ENCODE results near the gene TMEM43.

The TMEM43 gene

DNA sequence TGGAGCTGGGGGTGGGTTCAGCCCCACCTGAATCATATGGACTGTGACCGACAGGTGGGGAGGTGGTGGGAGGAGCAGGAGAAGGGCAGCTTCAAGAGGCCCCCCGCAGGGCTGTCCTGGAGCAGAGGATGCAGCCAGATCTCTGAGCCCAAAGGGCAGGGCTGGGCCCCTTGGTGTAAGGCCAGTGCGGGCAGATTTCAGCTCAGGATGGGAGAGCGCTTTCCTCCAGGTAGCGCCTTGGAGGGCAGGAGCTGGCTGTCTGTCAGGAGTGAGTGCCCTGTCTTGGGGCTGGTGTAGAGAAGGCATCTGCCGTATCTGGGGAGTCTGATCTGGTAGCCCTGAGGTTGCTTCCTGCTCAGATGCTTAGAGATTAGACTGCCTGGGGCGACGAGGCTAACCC is 7.3 kb downstream of the TMEM43 start:
- no peak overlapping the region for H3K4me2 ChIP-seq
- TF ChIP-seq Cebpa-rat (IDR thresholded peaks at IDR 0.05), result no peak
- peak overlapping the region in 1 of 11 experiments; percentile 29; a peak in 1 of 22 replicates for H3K9ac ChIP-seq
- peaks cover 0 to 5% (median 0%) of the 10 kb centered on the region in 11 experiments; a peak in 2 of 22 replicates for H3K9me3 ChIP-seq (replicated peaks in 1 of 11)
- peaks cover 16 to 84% (median 56%) of the 10 kb centered on the region in 11 experiments; a peak in 21 of 22 replicates for H4K20me1 ChIP-seq
- H3K27ac ChIP-seq, result no peak overlapping the region
- H3K36me3 ChIP-seq, result peaks cover 97 to 100% (median 99%) of the 10 kb centered on the region in 11 experiments
- H3K4me3 ChIP-seq, result no peak overlapping the region
- peaks cover 0 to 14% (median 12%) of the 10 kb centered on the region in 10 experiments; a peak in 14 of 20 replicates for H3K4me1 ChIP-seq
- H3K27me3 ChIP-seq, result no peaks in the 10 kb centered on the region

DNA sequence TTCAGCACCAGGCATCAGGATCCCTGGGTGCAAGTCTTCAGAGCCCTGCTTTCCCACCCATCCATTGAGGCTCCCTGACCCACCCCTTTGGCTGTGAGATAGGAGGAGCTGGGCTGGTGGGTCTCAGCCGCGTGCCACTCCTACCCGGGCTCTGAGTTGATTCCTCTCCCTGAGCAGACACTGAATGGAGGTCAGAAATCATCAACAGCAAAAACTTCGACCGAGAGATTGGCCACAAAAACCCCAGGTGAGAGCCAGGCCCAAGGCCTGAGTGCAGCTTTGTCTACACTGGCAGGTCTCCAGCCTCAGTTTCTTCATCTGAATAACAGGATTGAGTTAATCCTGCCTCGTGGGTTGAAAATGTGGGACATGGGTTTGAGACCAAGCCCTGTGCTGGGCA is 7.8 kb downstream of the TMEM43 start:
- H3K9me3 ChIP-seq (replicated peaks in 1 of 11), result peaks cover 0 to 5% (median 0%) of the 10 kb centered on the region in 11 experiments; a peak in 2 of 22 replicates
- no peak overlapping the region for H3K4me3 ChIP-seq
- H3K27me3 ChIP-seq, result no peaks in the 10 kb centered on the region
- H3K36me3 ChIP-seq, result peaks cover 95 to 100% (median 99%) of the 10 kb centered on the region in 11 experiments
- H4K20me1 ChIP-seq, result peaks cover 10 to 84% (median 50%) of the 10 kb centered on the region in 11 experiments; a peak in 20 of 22 replicates
- H3K4me1 ChIP-seq, result peaks cover 0 to 8% (median 6%) of the 10 kb centered on the region in 10 experiments; a peak in 10 of 20 replicates
- no peak for TF ChIP-seq Cebpa-rat (IDR thresholded peaks at IDR 0.05)
- H3K27ac ChIP-seq, result no peak overlapping the region
- H3K4me2 ChIP-seq, result no peak overlapping the region
- no peak overlapping the region for H3K9ac ChIP-seq

DNA sequence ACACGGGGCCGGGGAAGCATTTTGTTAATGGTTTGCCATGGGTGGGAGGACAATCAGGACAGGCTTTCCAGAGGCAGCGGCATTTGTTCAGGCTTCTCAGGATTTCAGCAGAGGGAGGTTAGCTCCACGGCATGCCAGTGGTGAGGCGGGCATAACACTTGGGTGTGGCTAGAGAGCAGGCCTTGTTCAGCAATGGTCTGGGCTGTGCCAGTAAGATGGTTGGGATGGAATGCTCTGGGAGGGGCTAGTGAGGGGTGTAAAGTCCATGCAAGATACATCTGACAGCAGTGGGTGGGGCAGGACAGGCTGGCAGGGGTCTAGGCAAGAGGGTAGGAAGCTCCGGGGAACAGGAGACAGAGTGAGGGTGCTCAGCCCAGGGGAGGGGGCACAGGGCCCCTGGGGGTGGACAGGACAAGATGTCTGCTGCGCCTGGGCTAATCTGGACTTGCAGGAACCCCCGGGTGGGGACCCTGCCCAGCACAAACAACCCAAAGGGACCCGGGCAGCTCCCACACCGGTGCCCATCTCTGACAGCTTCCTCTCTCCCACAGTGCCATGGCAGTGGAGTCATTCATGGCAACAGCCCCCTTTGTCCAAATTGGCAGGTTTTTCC is 8.4 kb downstream of the TMEM43 start:
- Histone ChIP-seq H3K27me3 (no peaks in the 10 kb centered on the region), H3K9ac (no peak overlapping the region; a peak in 1 of 22 replicates), H3K4me3 (no peak overlapping the region), H3K27ac (no peak overlapping the region), H3K4me2 (no peak overlapping the region), H4K20me1 (peaks cover 4 to 82% (median 44%) of the 10 kb centered on the region in 11 experiments; a peak in 19 of 22 replicates), H3K36me3 (peaks cover 95 to 100% (median 99%) of the 10 kb centered on the region in 11 experiments), H3K4me1 (peaks cover 0 to 2% (median under 1%) of the 10 kb centered on the region in 10 experiments; a peak in 7 of 20 replicates), H3K9me3 (replicated peaks in 1 of 11) (peaks cover 0 to 5% (median 0%) of the 10 kb centered on the region in 11 experiments; a peak in 2 of 22 replicates)
- no peak for TF ChIP-seq Cebpa-rat (IDR thresholded peaks at IDR 0.05)

DNA sequence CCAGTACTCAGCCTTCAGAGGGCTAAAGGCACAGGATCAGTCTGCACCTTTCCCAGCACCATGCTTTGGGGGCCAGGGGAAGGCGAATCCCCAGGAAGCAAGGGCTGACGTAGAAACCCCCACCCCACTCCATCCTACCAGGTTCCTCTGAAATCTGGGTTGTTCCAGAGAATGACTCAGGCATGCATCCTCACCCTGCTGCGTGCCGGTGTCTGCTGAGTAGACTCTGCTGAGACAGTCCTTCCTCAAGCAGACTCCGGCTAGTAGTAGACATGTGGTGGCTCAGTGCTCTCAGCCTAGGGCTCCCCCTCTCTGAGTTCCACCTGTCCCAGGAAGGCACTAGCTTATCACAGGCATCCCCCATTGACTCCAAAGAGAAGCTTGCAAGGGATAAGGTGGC is 9.0 kb downstream of the TMEM43 start:
- H3K4me2 ChIP-seq, result no peak overlapping the region
- peaks cover 0 to 1% (median 0%) of the 10 kb centered on the region in 11 experiments; a peak in 1 of 22 replicates for H3K9me3 ChIP-seq (replicated peaks in 1 of 11)
- H3K4me3 ChIP-seq, result no peak overlapping the region
- H3K27ac ChIP-seq, result no peak overlapping the region
- TF ChIP-seq Cebpa-rat (IDR thresholded peaks at IDR 0.05), result no peak
- no peak overlapping the region; a peak in 1 of 22 replicates for H3K9ac ChIP-seq
- H4K20me1 ChIP-seq, result peaks cover under 1 to 82% (median 39%) of the 10 kb centered on the region in 11 experiments; a peak in 17 of 22 replicates
- H3K27me3 ChIP-seq, result no peaks in the 10 kb centered on the region
- H3K36me3 ChIP-seq, result peaks cover 95 to 100% (median 99%) of the 10 kb centered on the region in 11 experiments
- no peaks in the 10 kb centered on the region for H3K4me1 ChIP-seq

DNA sequence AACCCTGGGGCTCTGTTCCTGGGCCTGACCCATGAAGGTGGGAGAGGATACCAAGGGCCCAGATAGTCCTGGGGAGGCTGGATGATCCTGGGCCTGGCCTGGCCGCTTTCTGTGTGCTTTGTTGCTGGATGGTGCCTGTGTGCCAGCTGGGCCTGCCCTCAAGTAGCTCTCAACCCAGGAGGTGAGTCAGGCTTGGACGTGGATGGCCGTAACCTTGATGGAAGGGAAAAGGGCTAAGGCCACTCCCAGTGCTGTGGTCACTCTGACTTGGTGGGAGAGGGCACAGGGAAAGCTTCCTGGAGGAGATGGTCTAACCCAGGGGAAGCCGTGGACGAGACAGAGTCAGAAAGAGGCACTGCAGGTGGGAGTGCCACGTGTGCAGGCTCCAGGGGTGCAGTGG is 9.4 kb downstream of the TMEM43 start:
- Histone ChIP-seq H3K4me1 (no peaks in the 10 kb centered on the region), H3K9ac (no peak overlapping the region; a peak in 1 of 22 replicates), H3K36me3 (peaks cover 95 to 100% (median 99%) of the 10 kb centered on the region in 11 experiments), H3K4me2 (no peak overlapping the region), H3K9me3 (replicated peaks in 1 of 11) (no peaks in the 10 kb centered on the region), H3K4me3 (no peak overlapping the region), H4K20me1 (peaks cover 0 to 84% (median 34%) of the 10 kb centered on the region in 11 experiments; a peak in 12 of 22 replicates), H3K27me3 (no peaks in the 10 kb centered on the region), H3K27ac (no peak overlapping the region)
- TF ChIP-seq Cebpa-rat (IDR thresholded peaks at IDR 0.05), result no peak

DNA sequence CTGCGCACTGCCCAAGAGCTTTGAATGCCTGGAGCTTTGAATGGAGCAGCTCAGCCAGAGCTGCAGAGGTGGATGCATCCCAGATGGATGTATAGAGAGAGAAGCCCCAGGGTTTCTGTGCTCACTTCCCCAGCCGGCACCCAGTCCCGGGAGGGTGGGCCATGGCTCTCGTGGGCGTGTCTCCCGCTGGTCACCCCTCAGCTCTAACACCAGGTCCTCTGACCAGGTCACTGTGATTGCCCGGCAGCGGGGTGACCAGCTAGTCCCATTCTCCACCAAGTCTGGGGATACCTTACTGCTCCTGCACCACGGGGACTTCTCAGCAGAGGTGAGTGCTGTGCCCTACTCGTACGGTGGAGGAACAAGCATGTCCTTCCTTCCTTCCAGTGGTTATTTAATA is 10.7 kb downstream of the TMEM43 start:
- no peaks in the 10 kb centered on the region for H3K27me3 ChIP-seq
- H3K27ac ChIP-seq, result no peak overlapping the region
- peaks cover 94 to 100% (median 100%) of the 10 kb centered on the region in 11 experiments for H3K36me3 ChIP-seq
- H4K20me1 ChIP-seq, result peaks cover 0 to 78% (median 26%) of the 10 kb centered on the region in 11 experiments; a peak in 11 of 22 replicates
- no peak overlapping the region for H3K4me2 ChIP-seq
- no peak overlapping the region for H3K4me3 ChIP-seq
- H3K9ac ChIP-seq, result no peak overlapping the region
- peaks cover 0 to 3% (median 0%) of the 10 kb centered on the region in 10 experiments; a peak in 4 of 20 replicates for H3K4me1 ChIP-seq
- H3K9me3 ChIP-seq (replicated peaks in 1 of 11), result no peaks in the 10 kb centered on the region
- TF ChIP-seq Cebpa-rat (IDR thresholded peaks at IDR 0.05), result no peak

DNA sequence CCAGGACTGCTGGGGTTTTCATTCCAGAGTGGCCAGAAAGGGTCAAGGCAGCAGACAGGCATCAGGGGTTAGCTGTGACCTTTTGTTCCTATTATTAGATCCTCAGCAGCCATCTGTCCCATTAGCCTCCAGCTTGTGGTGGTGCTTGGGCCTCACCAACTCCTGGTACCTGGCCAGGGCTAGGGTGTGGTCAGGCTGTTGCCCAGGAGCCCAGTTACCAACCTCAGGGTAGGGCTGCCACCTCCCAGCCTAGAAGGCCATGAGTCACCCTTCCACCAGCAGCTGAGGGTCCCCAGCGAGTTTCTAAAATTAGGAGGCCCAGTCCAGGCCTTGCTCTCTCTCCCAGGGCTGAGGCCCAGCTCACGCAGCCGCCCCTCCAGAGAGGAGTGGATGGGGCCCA is 12.2 kb downstream of the TMEM43 start:
- Histone ChIP-seq H4K20me1 (peaks cover 0 to 64% (median 20%) of the 10 kb centered on the region in 11 experiments; a peak in 11 of 22 replicates), H3K4me3 (no peak overlapping the region), H3K9me3 (replicated peaks in 1 of 11) (no peaks in the 10 kb centered on the region), H3K36me3 (peaks cover 94 to 100% (median 100%) of the 10 kb centered on the region in 11 experiments), H3K27me3 (no peaks in the 10 kb centered on the region), H3K9ac (no peak overlapping the region), H3K4me2 (no peak overlapping the region), H3K4me1 (peaks cover 0 to 18% (median 8%) of the 10 kb centered on the region in 10 experiments; a peak in 13 of 20 replicates), H3K27ac (no peak overlapping the region)
- TF ChIP-seq Cebpa-rat (IDR thresholded peaks at IDR 0.05), result no peak

DNA sequence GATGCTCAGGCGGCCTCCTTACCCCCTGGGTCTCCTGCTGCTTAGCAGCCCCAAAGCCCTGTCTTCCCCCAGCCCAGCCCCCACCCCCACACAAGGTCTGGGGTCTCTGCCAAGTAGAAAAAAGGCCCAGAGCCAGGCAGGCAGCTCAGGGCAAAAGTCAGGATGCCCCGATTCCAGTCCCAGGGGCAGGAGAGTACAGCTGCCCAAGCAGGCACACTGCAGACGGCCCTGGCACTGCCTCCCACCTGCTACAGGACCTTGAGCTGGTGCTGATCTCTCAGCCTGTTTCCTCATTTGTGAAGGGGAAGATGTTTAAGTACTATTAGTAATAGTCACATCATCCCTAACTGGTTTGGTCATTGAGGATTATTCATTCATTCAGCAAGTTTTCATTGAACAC is 12.6 kb downstream of the TMEM43 start:
- Histone ChIP-seq H3K36me3 (peaks cover 92 to 100% (median 99%) of the 10 kb centered on the region in 11 experiments), H3K4me1 (peaks cover 0 to 22% (median 12%) of the 10 kb centered on the region in 10 experiments; a peak in 13 of 20 replicates), H3K27ac (no peak overlapping the region), H3K27me3 (no peaks in the 10 kb centered on the region), H3K4me3 (no peak overlapping the region), H3K9ac (no peak overlapping the region), H3K4me2 (no peak overlapping the region), H3K9me3 (replicated peaks in 1 of 11) (no peaks in the 10 kb centered on the region), H4K20me1 (peaks cover 0 to 60% (median 16%) of the 10 kb centered on the region in 11 experiments; a peak in 11 of 22 replicates)
- no peak for TF ChIP-seq Cebpa-rat (IDR thresholded peaks at IDR 0.05)

DNA sequence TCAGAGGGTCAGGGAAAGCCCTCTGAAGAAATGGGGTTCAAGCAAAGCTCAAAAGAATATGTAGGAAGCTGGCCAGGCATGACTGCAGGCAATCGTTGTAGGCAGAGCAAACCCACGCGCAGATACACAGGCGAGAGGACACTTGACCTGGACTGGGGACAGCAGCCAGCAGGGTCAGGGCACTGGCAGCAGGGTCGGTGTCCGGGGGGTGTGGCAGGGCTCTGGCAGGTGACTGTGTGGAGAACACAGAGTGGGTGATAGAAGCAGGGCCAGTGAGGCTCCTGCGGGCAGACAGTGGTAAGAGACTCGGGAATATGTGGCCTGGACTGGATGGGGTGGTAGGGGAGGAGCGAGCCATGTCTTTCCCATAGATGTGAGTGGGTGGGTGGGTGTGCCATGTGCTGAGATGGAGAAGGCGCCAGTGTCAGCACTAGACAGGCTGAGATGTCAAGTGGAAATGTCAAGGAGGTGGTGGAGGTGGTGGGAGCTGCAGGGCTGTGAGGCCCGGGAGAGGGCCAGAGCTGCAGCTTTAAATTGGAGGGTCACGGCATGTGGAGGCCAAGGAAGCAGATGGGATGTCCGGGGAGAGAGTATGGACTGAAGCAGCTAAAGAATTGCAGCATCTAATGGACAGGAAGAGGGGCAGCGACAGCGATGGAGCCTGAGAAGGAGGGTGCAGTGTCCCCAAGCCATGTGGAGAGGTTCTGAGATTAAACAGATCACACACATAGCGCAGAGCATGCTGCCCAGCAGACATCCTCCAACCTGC is 13.4 kb downstream of the TMEM43 start:
- no peak overlapping the region for H3K9ac ChIP-seq
- H3K4me1 ChIP-seq, result peaks cover 0 to 30% (median 21%) of the 10 kb centered on the region in 10 experiments; a peak in 14 of 20 replicates
- no peak for TF ChIP-seq Cebpa-rat (IDR thresholded peaks at IDR 0.05)
- H3K36me3 ChIP-seq, result peaks cover 84 to 100% (median 92%) of the 10 kb centered on the region in 11 experiments
- H3K4me2 ChIP-seq, result no peak overlapping the region
- H4K20me1 ChIP-seq, result peaks cover 0 to 51% (median 8%) of the 10 kb centered on the region in 11 experiments; a peak in 10 of 22 replicates
- H3K27ac ChIP-seq, result no peak overlapping the region
- no peaks in the 10 kb centered on the region for H3K9me3 ChIP-seq (replicated peaks in 1 of 11)
- H3K4me3 ChIP-seq, result no peak overlapping the region
- no peaks in the 10 kb centered on the region for H3K27me3 ChIP-seq

Data from BLaER1 treated with 17β-estradiol and CSF1 and Interleukin-3, amounts not matched to agents 10 nM and 100 nM (cell line).